ENCODE data around the gene LAMA5. TPM values are rescaled to one million over a fixed set of nuclear protein-coding genes. Genes with fewer than 3 reads are reported as not detected.

Gene LAMA5
- total RNA-seq, 2 experiments from 2014 or later = 0.16 to 0.78 TPM

DNA sequence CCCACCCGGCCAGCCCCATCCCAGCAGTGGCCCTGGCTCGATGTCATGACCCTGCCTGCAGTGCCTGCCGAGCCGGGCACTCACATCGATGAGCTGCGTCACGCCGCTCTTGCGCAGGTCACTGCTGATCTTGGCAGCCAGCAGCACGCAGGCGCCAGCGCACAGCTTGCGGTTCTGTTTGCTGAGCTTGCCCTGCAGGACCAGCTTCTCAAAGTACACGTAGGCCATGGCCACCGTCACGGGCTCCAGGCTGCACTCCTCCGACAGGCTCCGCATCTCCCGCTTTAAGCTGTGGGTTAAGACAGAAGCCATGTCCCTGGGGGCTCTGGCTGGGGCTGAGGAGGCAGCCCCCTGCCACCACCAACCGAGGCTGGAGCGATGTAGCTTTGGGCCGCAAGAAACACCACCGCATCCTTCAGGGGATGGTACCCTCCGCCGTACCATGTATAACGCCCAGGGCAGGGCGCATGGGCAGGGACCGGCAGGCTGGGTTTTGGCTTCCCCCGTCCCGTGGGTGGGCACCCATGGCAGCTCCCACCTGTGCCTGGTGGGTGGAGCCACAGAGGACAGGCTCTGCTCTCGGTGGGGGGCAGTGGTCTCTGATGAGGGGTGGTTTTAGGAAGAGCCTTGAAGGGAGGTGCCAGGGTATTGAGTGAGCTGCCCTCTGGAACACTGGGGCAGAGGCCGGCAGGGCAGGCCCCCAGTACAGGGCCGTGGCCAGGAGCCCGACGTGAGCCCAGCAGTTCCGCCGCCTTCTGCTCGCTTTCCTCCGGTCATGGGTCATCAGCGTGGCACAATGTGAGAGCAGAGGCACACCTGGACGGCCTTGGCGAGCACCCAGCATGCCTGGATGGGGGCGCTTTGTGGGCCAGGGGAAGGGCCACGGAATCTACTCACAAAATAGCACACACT, 24.3 kb upstream of the LAMA5 start:
- no peak overlapping the region for H3K27ac Mint-ChIP-seq
- peaks cover 51% of the 10 kb centered on the region for H3K36me3 Mint-ChIP-seq (ENCODE audit: low read depth)
- peaks cover 46% of the 10 kb centered on the region for H3K36me3 ChIP-seq (ENCODE audit: insufficient read depth, low read length)

GRCh38 chr20:62390317-62391164, 23.4 kb upstream of the LAMA5 start:
- Histone ChIP-seq H3K4me3 (ENCODE audit: low read length) (no peak overlapping the region), H3K27me3 (ENCODE audit: control insufficient read depth in 1 of 2, insufficient read depth in 2 of 2, low read length in 2 of 2) (no peaks in the 10 kb centered on the region), H3K4me1 (ENCODE audit: insufficient read depth, low read length) (peaks cover 28% of the 10 kb centered on the region), H3K36me3 (ENCODE audit: insufficient read depth, low read length) (peaks cover 46% of the 10 kb centered on the region), H3K27ac (ENCODE audit: low read depth in 1 of 2, low read length in 2 of 2) (no peak overlapping the region), H3K9me3 (ENCODE audit: control insufficient read depth in 1 of 2, insufficient read depth in 1 of 2, low read length in 2 of 2) (no peaks in the 10 kb centered on the region)
- Mint-ChIP-seq H3K27ac (no peak overlapping the region), H3K36me3 (ENCODE audit: low read depth) (peaks cover 56% of the 10 kb centered on the region), H3K4me1 (ENCODE audit: low read depth) (peaks cover 32% of the 10 kb centered on the region), H3K9me3 (no peaks in the 10 kb centered on the region), H3K27me3 (no peaks in the 10 kb centered on the region), H3K4me3 (peak overlapping the region; percentile 10)
- TF ChIP-seq CTCF (IDR thresholded peaks at IDR 0.05) = no peak
- DNase-seq (no peak), ATAC-seq (ENCODE audit: poor library complexity) (no peak)
- CTCF ChIA-PET = interaction anchor here (0.5 kb wide), 1 partner anchor 26 kb away, joined by 3 read pairs; no protein-coding TSS in a partner anchor
- intact Hi-C loops (cut with DNase I, micrococcal nuclease) = no loop called here
- POLR2A ChIA-PET = interaction anchor here (0.6 kb wide), 1 partner anchor 526 kb away, joined by 3 read pairs; no protein-coding TSS in a partner anchor

More for the DNA sequence above, 24.3 kb upstream of the LAMA5 start:
- Mint-ChIP-seq H3K9me3 (no peaks in the 10 kb centered on the region), H3K4me1 (ENCODE audit: low read depth) (peaks cover 24% of the 10 kb centered on the region), H3K4me3 (no peak overlapping the region), H3K27me3 (no peaks in the 10 kb centered on the region)
- intact Hi-C loops (cut with DNase I, micrococcal nuclease) = no loop called here
- POLR2A ChIA-PET = interaction anchor here (0.6 kb wide), 1 partner anchor 525 kb away, joined by 3 read pairs; no protein-coding TSS in a partner anchor
- Histone ChIP-seq H3K4me1 (ENCODE audit: insufficient read depth, low read length) (peaks cover 19% of the 10 kb centered on the region), H3K27ac (ENCODE audit: low read depth in 1 of 2, low read length in 2 of 2) (no peak overlapping the region), H3K27me3 (ENCODE audit: control insufficient read depth in 1 of 2, insufficient read depth in 2 of 2, low read length in 2 of 2) (no peaks in the 10 kb centered on the region), H3K4me3 (ENCODE audit: low read length) (no peak overlapping the region), H3K9me3 (ENCODE audit: control insufficient read depth in 1 of 2, insufficient read depth in 1 of 2, low read length in 2 of 2) (no peaks in the 10 kb centered on the region)
- no peak for TF ChIP-seq CTCF (IDR thresholded peaks at IDR 0.05)
- DNase-seq (no peak), ATAC-seq (ENCODE audit: poor library complexity) (no peak)
- CTCF ChIA-PET = interaction anchor here (0.5 kb wide), 1 partner anchor 26 kb away, joined by 3 read pairs; no protein-coding TSS in a partner anchor

DNA sequence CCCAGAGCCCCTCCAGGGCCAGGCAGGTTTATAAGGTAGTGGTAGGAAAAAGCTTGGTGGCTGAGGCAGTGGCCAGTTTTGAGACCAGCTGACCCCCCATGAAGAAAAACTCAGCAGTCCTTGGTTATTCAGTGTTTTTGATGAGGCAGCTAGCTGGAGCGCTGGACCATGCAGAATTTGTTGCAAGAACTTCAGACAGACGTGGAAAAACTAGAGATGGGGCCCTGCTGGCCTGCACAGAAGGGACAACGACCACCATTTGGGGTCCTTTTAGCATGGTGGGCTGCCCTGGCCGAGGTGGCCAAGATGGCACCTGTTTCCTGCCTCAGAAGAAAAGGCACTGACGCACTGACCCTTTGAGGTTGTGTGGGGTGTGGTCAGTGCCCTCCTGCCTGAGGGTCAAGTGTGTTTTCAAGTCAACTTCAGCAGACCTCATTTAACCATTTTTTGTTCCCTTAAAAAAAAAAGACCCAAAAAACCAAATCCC, 22.5 kb upstream of the LAMA5 start:
- Mint-ChIP-seq H3K27ac (peak overlapping the region; percentile 91), H3K36me3 (ENCODE audit: low read depth) (peaks cover 47% of the 10 kb centered on the region), H3K4me1 (ENCODE audit: low read depth) (peaks cover 38% of the 10 kb centered on the region), H3K4me3 (no peak overlapping the region), H3K27me3 (no peaks in the 10 kb centered on the region), H3K9me3 (no peaks in the 10 kb centered on the region)
- ChIA-PET CTCF (no interaction called here), POLR2A (no interaction called here)
- peaks cover 45% of the 10 kb centered on the region for H3K36me3 ChIP-seq (ENCODE audit: insufficient read depth, low read length)
- DNase-seq (no peak), ATAC-seq (ENCODE audit: poor library complexity) (no peak)
- H3K4me3 ChIP-seq (ENCODE audit: low read length) = no peak overlapping the region
- no peak for TF ChIP-seq CTCF (IDR thresholded peaks at IDR 0.05)
- no peaks in the 10 kb centered on the region for H3K27me3 ChIP-seq (ENCODE audit: control insufficient read depth in 1 of 2, insufficient read depth in 2 of 2, low read length in 2 of 2)
- H3K27ac ChIP-seq (ENCODE audit: low read depth in 1 of 2, low read length in 2 of 2) = no peak overlapping the region
- H3K4me1 ChIP-seq (ENCODE audit: insufficient read depth, low read length) = peaks cover 33% of the 10 kb centered on the region
- H3K9me3 ChIP-seq (ENCODE audit: control insufficient read depth in 1 of 2, insufficient read depth in 1 of 2, low read length in 2 of 2) = no peaks in the 10 kb centered on the region
- intact Hi-C loops (cut with DNase I, micrococcal nuclease) = loop anchor here (5.0 to 10.0 kb wide), 3 partner anchors 267 to 825 kb away; partner anchors contain the start of genes LSM14B (in 1 of the 2), MRGBP (in 1 of the 2) and YTHDF1 (in 1 of the 2)
